Stimulated activated CD4-positive, alpha-beta T cell treated with anti-CD3 and anti-CD28 coated beads, Interleukin-4, amount 100 ng/mL, for 24 hours (primary cell): ENCODE results near the gene KDM1B.
"Not testable (repeated sequence)": the region's sequence is repeated elsewhere in the genome, so short reads cannot be mapped to it uniquely, and the experiment has no call there.

Experiments used
- DNase-seq: peaks from one replicate; pipeline ENCODE4 v3.0.0-alpha.2; 2020

Gene KDM1B

GRCh38 chr6:18155150-18155863 is at the start of gene KDM1B:
Gene KDM1B (plus strand): TSS chr6:18155422. CDS start chr6:18159896, 4,474 bp downstream.
- DNase-seq: peak; percentile 98

GRCh38 chr6:18107061-18107460 is 48.2 kb upstream of the KDM1B start:
- DNase-seq: no peak

GRCh38 chr6:18110162-18110561 is 45.1 kb upstream of the KDM1B start:
- DNase-seq: no peak

GRCh38 chr6:18115356-18115755 is 39.9 kb upstream of the KDM1B start:
- peak; percentile 22 for DNase-seq

- no peak for DNase-seq
These were observed 38.1 kb upstream of the KDM1B start for GRCh38 chr6:18117136-18117535.

- no peak for DNase-seq
These were observed 36.9 kb upstream of the KDM1B start for GRCh38 chr6:18118330-18118729.

GRCh38 chr6:18119236-18119635 is 36.0 kb upstream of the KDM1B start:
- DNase-seq: no peak

- no peak for DNase-seq
These were observed 33.6 kb upstream of the KDM1B start for GRCh38 chr6:18121580-18122127.

- DNase-seq: peak; percentile 79
These were observed 32.8 kb upstream of the KDM1B start, which contains the start of gene NHLRC1 for GRCh38 chr6:18122128-18123093. Gene NHLRC1 (minus strand): TSS chr6:18122677. CDS start chr6:18122606, 71 bp downstream.

- DNase-seq: no peak
These were observed 29.1 kb upstream of the KDM1B start for GRCh38 chr6:18126121-18126520.

- no peak for DNase-seq
These were observed 22.9 kb upstream of the KDM1B start for GRCh38 chr6:18132346-18132745.

- DNase-seq: no peak
These were observed 20.1 kb upstream of the KDM1B start for GRCh38 chr6:18135171-18135570.

- DNase-seq: no peak
These were observed 19.0 kb upstream of the KDM1B start for GRCh38 chr6:18136260-18136659.

- DNase-seq: no peak
These were observed 16.3 kb upstream of the KDM1B start for GRCh38 chr6:18138906-18139305.

- no peak for DNase-seq
These were observed 15.1 kb upstream of the KDM1B start for GRCh38 chr6:18139935-18140621.

- no peak for DNase-seq
These were observed 13.2 kb upstream of the KDM1B start for GRCh38 chr6:18141805-18142590.

GRCh38 chr6:18142591-18142861 is 12.7 kb upstream of the KDM1B start:
- no peak for DNase-seq

GRCh38 chr6:18147160-18147559 is 8.1 kb upstream of the KDM1B start:
- DNase-seq: no peak

- no peak for DNase-seq
These were observed 7.6 kb upstream of the KDM1B start for GRCh38 chr6:18147616-18148015.

GRCh38 chr6:18148304-18149025 is 6.8 kb upstream of the KDM1B start:
- DNase-seq: no peak

GRCh38 chr6:18151391-18151790 is 3.8 kb upstream of the KDM1B start:
- not testable (repeated sequence) for DNase-seq

- DNase-seq: no peak
These were observed 3.4 kb upstream of the KDM1B start for GRCh38 chr6:18151801-18152200.
